Raji (cell line): ENCODE results near the gene MAP1LC3B.

Experiments
- POLR2A ChIP-seq: IDR thresholded peaks from 2 replicates; pipeline ENCODE4 v1.6.1; 2011; ENCODE audit warnings: low read depth, low read length, control low read depth; ENCODE audit not compliant: insufficient read depth

Gene MAP1LC3B

DNA sequence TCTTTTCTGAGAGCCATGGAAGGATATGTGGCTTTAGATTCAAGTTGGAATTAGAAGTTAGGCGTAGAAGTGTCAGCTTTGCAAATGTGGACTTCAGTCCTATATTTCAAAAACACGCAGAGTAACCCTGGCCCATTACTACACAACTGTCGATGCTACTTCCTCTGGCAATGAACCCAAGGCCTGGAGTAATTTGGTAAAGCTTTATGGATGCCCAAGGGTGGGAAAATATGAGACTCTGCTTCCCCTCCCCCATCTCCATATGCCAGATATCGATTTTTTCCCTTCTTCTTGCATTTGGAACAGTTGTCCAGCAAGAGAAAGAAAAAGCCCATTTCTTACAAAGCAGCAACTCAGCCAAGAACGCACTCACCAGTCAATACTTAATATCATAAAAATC is 2.9 kb upstream of the MAP1LC3B start:
- TF ChIP-seq POLR2A, result no peak

- no peak for TF ChIP-seq POLR2A
Observed at GRCh38 chr16:87390641-87391323, 1.4 kb upstream of the MAP1LC3B start.

DNA sequence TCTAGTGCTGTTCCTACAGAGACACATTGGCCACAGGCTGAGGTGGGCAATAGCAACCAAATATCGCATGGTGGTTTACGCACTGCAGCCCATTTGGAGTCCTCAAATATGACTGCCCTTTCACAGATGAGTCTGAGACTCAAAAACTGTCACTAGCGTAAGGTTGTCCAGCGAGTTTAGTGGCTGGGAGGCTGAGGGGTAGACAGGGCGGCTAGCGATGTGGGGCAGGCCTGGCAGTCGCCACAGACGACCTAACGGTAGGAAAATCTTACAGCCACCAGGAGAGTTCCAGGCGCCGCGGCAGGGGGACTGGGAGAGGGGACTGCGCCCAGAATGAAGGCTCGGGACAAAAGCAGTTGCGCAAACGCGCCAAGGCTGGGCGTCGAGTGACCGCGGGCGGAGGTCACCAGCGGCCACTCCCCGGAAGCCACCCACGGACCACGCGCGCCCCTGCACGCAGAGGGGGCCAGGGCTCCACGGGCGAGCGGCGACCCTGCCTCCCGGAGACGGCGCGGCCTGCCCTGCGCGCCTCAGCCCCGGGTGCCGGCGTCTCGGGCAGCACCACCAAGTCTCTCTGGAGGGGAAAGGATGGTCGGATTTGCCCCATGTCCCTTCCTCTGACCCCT is 699 bp upstream of the MAP1LC3B start:
- TF ChIP-seq POLR2A, result no peak

DNA sequence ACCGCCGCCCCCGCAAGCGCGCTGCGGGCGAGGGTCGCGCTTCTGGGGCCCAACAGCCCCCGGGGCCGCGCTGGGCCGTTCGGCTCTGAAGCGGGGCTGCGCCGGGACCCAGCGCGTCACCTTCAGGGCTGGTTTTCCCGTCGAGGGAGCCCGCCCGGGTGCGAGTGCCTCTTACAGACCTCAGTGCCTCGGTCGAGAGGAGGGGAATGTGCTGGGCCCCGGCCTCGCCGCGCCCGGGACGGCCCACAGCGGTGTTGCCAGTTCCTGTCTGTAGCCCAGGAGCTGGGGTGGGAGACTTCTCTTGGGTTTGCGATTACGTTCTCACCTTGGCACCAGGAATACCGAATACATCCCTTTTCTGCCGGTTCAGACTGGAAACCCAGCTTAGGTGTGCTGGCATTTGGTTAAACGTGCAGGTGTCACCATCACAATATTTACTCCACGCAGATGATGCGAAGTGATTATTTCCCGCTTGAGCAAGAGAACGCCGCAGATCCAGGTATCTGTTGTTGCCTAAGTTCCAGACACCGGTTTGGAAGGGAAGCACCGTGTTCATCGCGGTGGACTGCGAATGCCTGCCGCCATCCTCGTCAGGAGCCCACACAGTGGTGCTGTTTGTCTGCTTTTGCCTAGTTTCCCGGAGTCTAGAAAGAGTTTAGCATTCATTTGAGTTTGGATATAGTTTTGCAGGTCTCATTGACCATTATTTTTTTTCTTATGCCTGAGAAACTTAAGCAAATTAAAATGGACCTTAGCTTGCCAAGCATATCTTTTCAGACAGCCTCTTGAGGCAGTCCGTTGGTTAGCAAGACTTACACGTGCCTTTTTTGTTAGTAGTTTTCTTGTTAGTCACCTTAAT is 914 bp downstream of the MAP1LC3B start:
- no peak for TF ChIP-seq POLR2A

DNA sequence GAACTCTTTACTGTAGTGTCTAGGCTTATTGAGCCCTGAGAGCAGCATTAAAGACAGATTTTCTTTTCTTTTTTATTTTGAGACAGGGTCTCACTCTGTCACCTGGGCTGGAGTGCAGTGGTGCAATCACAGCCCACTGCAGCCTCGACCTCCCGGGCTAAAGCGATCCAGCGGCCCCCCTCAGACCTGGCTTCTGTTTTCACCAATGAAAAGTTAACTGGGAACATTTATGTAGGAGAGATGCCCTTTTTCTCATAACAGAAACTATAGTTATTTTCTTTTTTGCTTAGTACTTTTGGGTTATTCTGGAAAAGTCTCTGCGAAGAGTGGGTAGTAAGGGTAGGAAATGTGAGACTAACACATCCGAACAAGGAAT is 1.5 kb downstream of the MAP1LC3B start:
- TF ChIP-seq POLR2A, result no peak

GRCh38 chr16:87395181-87395842 is 3.2 kb downstream of the MAP1LC3B start:
- no peak for TF ChIP-seq POLR2A

GRCh38 chr16:87404764-87405625 is 12.9 kb downstream of the MAP1LC3B start:
- TF ChIP-seq POLR2A, result no peak

DNA sequence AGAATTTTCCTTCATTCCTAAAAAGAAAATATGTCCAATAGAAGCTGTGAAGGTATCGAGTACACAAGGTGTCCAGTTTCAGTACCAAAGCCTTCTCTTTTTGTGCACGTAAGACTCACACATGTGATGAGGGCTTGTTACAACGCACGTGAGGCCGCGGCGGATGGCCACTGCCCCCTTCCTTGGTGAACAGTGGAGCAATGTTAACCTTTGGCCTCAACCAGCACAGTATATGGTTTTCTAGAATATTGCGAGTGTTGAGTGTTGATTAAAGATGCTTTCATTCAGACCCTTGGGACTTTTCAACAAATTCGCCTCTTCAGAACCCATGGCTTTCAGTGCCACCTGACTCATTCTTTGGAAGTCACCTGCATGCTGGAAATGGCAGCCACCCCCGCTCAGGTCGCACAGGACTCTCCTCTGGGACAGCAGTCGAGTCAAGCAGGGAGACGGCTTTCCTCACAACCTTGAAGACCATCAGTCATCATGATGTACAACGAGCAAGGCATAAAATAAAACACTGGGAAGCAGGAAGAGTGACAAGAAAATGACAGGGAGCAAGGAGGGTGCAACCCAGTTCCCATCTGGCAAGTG is 14.5 kb downstream of the MAP1LC3B start:
- no peak for TF ChIP-seq POLR2A

- no peak for TF ChIP-seq POLR2A
Observed at GRCh38 chr16:87407511-87408112, 15.5 kb downstream of the MAP1LC3B start.

DNA sequence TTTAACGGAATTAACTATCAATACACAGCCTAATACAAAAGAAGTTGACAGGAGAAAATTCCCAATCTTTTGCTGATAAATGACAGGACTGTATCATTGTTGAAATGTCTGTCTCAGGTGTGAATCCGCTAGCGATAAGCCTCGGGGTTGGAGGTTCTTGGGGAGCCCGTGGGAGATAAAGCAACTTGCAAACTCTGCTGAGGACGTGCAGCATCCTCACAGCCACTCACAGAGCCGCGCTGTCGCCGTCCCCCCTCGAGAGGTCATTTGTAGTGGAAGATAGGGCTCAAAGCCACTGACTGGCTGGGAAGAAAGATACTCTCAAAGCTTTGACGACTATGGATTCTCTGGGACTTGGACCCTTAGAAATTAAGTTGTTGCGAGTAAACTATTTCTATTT is 17.0 kb downstream of the MAP1LC3B start:
- no peak for TF ChIP-seq POLR2A

DNA sequence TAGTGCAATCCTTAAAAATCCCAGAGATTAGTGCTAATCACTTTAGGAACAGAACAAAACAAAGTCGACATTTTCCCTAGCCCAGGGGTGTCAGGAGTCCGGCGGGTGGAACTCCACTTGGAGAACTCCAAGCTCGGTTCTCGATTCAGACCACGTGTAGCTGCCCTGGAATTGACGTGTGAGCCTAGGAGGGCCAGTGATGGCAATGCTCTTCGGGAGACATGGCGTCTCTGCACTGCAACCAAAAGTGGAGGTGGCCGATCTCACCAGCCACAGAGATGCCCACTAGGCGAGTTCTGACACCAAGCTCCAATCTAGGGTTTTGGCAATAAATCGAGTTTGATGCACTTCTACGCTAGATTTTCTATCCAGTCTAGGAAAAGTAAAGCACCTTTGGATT is 17.6 kb downstream of the MAP1LC3B start:
- TF ChIP-seq POLR2A, result no peak

DNA sequence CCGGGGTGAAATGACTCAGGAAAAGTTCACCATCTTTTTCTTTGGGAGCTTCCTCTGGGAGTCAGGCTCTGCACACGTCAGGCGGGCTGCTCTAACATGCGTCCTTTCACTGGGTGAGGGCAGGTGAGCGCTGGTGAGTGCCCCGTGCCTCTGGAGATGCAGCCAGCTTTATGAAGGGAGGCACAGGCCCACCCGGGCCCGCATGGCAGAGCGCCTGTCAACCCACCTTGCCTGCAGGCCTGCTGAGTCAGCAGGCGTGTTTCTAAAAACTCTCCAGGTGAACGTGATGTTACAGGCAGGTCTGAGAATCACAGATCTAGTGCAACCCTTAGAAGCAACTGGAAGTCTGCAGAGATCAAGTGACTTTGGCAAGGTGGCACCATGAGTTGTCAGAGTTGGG is 18.4 kb downstream of the MAP1LC3B start:
- no peak for TF ChIP-seq POLR2A

GRCh38 chr16:87410968-87411367 is 18.8 kb downstream of the MAP1LC3B start:
- TF ChIP-seq POLR2A, result no peak
